Chondrocyte (in vitro differentiated cells): Measurements from ENCODE around the gene TLE4. TPM values are rescaled to one million over a fixed set of nuclear protein-coding genes. Genes with fewer than 3 reads are reported as not detected.
"Not testable (repeated sequence)": the region's sequence is repeated elsewhere in the genome, so short reads cannot be mapped to it uniquely, and the experiment has no call there.

Experiments used
- DNase-seq: peaks from one replicate; pipeline ENCODE4 v3.0.0; 2021; ENCODE audit warnings: mixed read lengths, low spot score
- H3K27ac Mint-ChIP-seq: one replicate; pipeline ENCODE4 v1.8.0; 2021; ENCODE audit warnings: mild to moderate bottlenecking, moderate library complexity, mixed read lengths; ENCODE audit not compliant: unreplicated experiment
- H3K27me3 Mint-ChIP-seq: 2 replicates; pipeline ENCODE4 v1.8.0; 2021; ENCODE audit warnings: low read depth, mixed read lengths
- H3K36me3 Mint-ChIP-seq: 2 replicates; pipeline ENCODE4 v1.8.0; 2021; ENCODE audit warnings: low read depth, mixed read lengths
- H3K4me1 Mint-ChIP-seq: 2 replicates; pipeline ENCODE4 v1.8.0; 2021; ENCODE audit warnings: low read depth, mild to moderate bottlenecking, mixed read lengths
- H3K4me3 Mint-ChIP-seq: one replicate; pipeline ENCODE4 v1.8.0; 2021; ENCODE audit warnings: mild to moderate bottlenecking, moderate library complexity, mixed read lengths; ENCODE audit not compliant: unreplicated experiment
- H3K9me3 Mint-ChIP-seq: 2 replicates; pipeline ENCODE4 v1.8.0; 2021; ENCODE audit warnings: low read depth, mixed read lengths
- CTCF ChIP-seq: fragments of 200-600 bp; sonication (generic); IDR thresholded peaks from 2 replicates; pipeline ENCODE4 v1.5.0; 2021; ENCODE audit warnings: antibody characterized with exemption, mild to moderate bottlenecking, moderate library complexity
- total RNA-seq: library from RNA; stranded (reverse); gene quantifications from 3 replicates; pipeline ENCODE4 v1.2.1, GENCODE V29; 2021

The TLE4 gene
- total RNA-seq, 1 donor from 2014 or later, result 66.0 TPM

DNA sequence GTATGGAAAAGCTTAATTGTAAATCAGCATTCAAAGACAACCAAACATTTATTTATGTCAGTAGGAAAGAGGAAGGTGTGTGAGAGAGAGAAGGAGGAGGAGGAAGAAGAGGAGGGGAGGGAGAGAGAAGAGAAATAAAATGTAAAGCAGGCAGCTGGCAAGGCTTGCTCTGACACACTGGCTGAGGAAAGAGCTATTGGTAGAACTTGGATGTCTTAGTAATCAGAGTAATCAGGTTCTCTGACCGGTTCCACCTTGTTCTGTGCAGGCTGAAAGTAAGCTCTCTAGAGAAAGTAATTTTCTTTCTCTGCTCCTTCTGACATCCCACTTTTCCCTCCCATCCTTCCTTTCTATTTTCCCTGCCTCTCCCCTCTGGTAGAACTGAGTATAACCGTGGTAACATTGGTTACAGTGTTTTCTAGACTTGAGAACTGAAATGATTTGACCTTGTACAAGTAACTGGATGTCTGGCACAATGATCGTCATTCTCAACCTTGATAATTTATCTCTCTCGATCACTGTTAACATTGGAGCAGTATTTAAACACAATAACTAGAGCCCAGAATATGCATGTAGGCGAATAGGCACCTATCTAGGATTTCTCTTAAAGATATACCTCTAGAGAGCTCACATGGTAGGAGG, 33.3 kb downstream of the TLE4 start:
- Mint-ChIP-seq H3K27ac (no peak overlapping the region), H3K36me3 (peaks cover 23% of the 10 kb centered on the region), H3K4me1 (peaks cover 17% of the 10 kb centered on the region), H3K27me3 (no peaks in the 10 kb centered on the region), H3K9me3 (peaks cover 23% of the 10 kb centered on the region), H3K4me3 (no peak overlapping the region)
- no peak for DNase-seq
- no peak for TF ChIP-seq CTCF

- H3K9me3 Mint-ChIP-seq, result peaks cover 22% of the 10 kb centered on the region
- peaks cover 30% of the 10 kb centered on the region for H3K4me1 Mint-ChIP-seq
- not testable (repeated sequence) for DNase-seq, H3K4me3 Mint-ChIP-seq, H3K27me3 Mint-ChIP-seq, H3K27ac Mint-ChIP-seq
- H3K36me3 Mint-ChIP-seq, result peaks cover 22% of the 10 kb centered on the region
Measured at GRCh38 chr9:79606529-79606928, 34.8 kb downstream of the TLE4 start.

GRCh38 chr9:79609468-79610018, 37.8 kb downstream of the TLE4 start:
- H3K4me3 Mint-ChIP-seq, result no peak overlapping the region
- DNase-seq, result no peak
- peak overlapping the region; percentile 81 for H3K27ac Mint-ChIP-seq

DNA sequence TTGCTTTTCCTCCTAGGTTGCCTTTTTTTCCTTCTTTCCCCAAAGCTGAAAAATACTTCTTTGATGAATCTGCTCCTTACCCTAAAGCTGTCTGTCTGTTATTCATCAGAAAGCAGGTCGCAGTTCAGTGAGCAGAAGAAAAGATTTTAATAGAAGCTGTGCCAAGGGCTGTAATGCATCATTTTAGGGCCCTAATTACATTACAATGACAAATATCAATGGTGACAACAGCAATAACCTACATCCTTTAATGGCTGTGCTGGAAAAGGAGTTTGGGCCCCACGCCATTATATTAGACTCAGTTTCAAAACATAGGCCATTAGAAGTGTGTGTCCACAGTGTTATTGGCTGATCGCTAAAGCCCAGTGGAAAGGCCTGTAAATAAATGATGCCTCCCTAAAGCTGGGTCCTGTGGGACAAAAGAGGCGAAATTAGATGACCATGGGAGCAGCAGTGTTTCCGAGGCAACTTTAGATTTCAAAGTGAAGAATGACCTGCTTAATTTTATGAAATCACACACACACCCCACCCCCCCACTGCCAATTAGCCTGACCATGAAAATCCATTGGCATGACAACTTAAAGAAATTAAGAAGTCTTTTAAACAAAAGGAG, 38.4 kb downstream of the TLE4 start:
- no peak for DNase-seq
- Mint-ChIP-seq H3K4me1 (peaks cover 61% of the 10 kb centered on the region), H3K36me3 (peaks cover 11% of the 10 kb centered on the region), H3K9me3 (peaks cover 9% of the 10 kb centered on the region), H3K27me3 (no peaks in the 10 kb centered on the region), H3K27ac (peak overlapping the region; percentile 81), H3K4me3 (no peak overlapping the region)
- TF ChIP-seq CTCF, result no peak

More at GRCh38 chr9:79609468-79610018, 37.8 kb downstream of the TLE4 start:
- peaks cover 11% of the 10 kb centered on the region for H3K36me3 Mint-ChIP-seq
- TF ChIP-seq CTCF, result no peak
- H3K4me1 Mint-ChIP-seq, result peaks cover 57% of the 10 kb centered on the region
- peaks cover 9% of the 10 kb centered on the region for H3K9me3 Mint-ChIP-seq
- H3K27me3 Mint-ChIP-seq, result no peaks in the 10 kb centered on the region

GRCh38 chr9:79610791-79611614, 39.2 kb downstream of the TLE4 start:
- Mint-ChIP-seq H3K27ac (peak overlapping the region; percentile 81), H3K4me3 (no peak overlapping the region), H3K27me3 (no peaks in the 10 kb centered on the region), H3K9me3 (peaks cover 9% of the 10 kb centered on the region), H3K4me1 (peaks cover 64% of the 10 kb centered on the region), H3K36me3 (peaks cover 11% of the 10 kb centered on the region)
- DNase-seq, result no peak
- no peak for TF ChIP-seq CTCF
